LNCaP clone FGC (cell line): ENCODE measurements around the gene OR4E2.

ENCODE experiments used
- DNase-seq: peaks from one replicate; pipeline ENCODE4 v3.0.0-alpha.2; 2011; ENCODE audit warnings: low read depth
- H3K4me3 ChIP-seq: 2 replicates; pipeline ENCODE4 v1.5.1; 2011; ENCODE audit warnings: mild to moderate bottlenecking, low read depth, low read length, control low read depth
- TF ChIP-seq, protein P1 (sequence below): IDR thresholded peaks from 2 replicates; pipeline ENCODE4 v1.5.1; 2012; ENCODE audit warnings: mild to moderate bottlenecking; ENCODE audit not compliant: control insufficient read depth, insufficient read depth; ENCODE audit errors: extremely low read depth

The OR4E2 gene

DNA sequence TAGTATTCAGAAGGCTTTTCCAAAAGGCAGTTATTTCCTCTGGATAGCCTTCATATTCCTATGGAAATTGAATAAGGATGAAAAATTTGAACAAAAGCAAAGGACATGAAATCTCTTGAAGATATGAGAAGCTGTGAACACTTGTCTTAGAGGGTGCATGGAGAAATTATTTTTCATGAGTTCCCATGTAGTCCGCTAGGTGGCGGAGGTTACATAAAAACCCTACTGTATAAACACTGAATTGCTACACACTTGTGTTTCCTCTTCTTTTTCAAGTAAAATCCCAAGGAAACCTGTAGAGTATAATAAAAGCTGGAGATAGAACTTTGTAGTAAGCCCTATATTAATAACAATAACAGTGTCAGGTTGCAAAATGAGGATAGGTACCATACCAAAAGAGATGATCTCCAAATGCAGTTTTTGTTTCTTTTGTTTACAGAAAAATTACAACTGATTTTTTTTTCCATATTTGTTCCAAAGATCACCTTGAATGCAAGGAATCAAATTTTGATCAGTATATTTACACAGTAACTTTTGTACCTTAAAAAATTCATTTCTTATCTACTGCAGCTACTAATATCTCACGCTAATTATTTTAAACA, 57.8 kb downstream of the OR4E2 start:
- H3K4me3 ChIP-seq: no peak overlapping the region
- no peak for DNase-seq
- TF ChIP-seq, protein P1, sequence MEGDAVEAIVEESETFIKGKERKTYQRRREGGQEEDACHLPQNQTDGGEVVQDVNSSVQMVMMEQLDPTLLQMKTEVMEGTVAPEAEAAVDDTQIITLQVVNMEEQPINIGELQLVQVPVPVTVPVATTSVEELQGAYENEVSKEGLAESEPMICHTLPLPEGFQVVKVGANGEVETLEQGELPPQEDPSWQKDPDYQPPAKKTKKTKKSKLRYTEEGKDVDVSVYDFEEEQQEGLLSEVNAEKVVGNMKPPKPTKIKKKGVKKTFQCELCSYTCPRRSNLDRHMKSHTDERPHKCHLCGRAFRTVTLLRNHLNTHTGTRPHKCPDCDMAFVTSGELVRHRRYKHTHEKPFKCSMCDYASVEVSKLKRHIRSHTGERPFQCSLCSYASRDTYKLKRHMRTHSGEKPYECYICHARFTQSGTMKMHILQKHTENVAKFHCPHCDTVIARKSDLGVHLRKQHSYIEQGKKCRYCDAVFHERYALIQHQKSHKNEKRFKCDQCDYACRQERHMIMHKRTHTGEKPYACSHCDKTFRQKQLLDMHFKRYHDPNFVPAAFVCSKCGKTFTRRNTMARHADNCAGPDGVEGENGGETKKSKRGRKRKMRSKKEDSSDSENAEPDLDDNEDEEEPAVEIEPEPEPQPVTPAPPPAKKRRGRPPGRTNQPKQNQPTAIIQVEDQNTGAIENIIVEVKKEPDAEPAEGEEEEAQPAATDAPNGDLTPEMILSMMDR: peak; percentile 66

GRCh38 chr14:21712036-21712435, 58.4 kb downstream of the OR4E2 start:
- no peak overlapping the region for H3K4me3 ChIP-seq
- TF ChIP-seq, protein P1: no peak
- no peak for DNase-seq

DNA sequence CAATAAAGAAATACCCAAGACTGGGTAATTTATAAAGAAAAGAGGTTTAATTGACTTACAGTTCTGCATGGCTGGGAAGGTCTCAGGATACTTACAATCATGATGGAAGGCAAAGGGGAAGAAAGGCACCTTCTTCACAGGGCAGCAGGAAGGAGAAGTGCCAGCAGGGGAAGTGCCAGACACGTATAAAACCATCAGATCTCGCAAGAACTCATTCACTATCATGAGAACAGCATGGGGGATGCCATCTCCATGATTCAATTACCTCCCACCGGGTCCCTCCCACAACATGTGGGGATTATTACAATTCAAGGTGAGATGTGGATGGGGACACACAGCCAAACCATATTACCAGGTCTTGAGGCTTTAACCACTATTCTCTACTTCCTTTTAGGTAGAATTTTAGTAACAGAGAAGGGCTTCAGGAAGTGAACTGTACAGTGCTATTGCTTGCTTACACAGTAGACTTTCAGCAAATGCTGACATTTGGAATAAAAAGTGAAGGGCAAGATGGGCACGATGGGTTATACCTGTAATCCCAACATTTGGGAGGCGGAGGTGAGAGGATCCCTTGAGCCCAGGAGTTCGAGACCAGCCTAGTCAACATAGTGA, 60.8 kb downstream of the OR4E2 start:
- no peak for DNase-seq
- TF ChIP-seq, protein P1: no peak
- no peak overlapping the region for H3K4me3 ChIP-seq
